ENCODE data around the gene JMJD1C.

GRCh38 chr10:63240807-63241206, 225.0 kb downstream of the JMJD1C start:
- TF ChIP-seq POLR2A (IDR thresholded peaks at IDR 0.05) (no peak), CTCF (IDR thresholded peaks at IDR 0.05) (no peak)
